HCT116 (cell line): ENCODE data around the gene STARD8. TPM values are rescaled to one million over a fixed set of nuclear protein-coding genes. Genes with fewer than 3 reads are reported as not detected.

Source experiments
- ATAC-seq: fragments of 200-7000 bp; cut with Tn5 transposase; 2 replicates; pipeline ENCODE4 v1.9.1; 2020; ENCODE audit warnings: mild to moderate bottlenecking, moderate library complexity
- BruUV-seq: library from RNA; stranded (reverse); fragments of 400-500 nt; replicated peaks from 2 replicates; lab custom pipeline; 2021; lab: Mats Ljungman, UMichigan
- CTCF ChIA-PET: fragments of 300-600 bp; sonication (Branson Sonifier 250); formaldehyde crosslinking; loops from one replicate; lab custom pipeline; 2021; ENCODE audit warnings: antibody characterized with exemption; lab: Charles Lee
- POLR2A ChIA-PET: fragments of 300-600, 350-600 bp; sonication (Branson Sonifier 250); formaldehyde crosslinking; loops from one replicate; lab custom pipeline; 2021; ENCODE audit warnings: antibody characterized with exemption; lab: Charles Lee
- RAD21 ChIA-PET, 2 experiments: fragments of 300-600 bp; sonication (Branson Sonifier 250); formaldehyde crosslinking; loops; one replicate each; lab custom pipeline; 2023; ENCODE audit warnings: low total read pairs in 2 of 2; ENCODE audit not compliant: uncharacterized antibody in 2 of 2, unreplicated experiment in 2 of 2, low non-redundant PET in 1 of 2; lab: Charles Lee
- DNase-seq: peaks from one replicate; pipeline ENCODE4 v3.0.0-alpha.2; 2010; ENCODE audit warnings: low read depth, low spot score
- H2AFZ ChIP-seq: fragments of 200-600 bp; shearing (Covaris generic), sonication (generic); 2 replicates; pipeline ENCODE4 v1.6.1; 2017; ENCODE audit warnings: low read depth, mixed run types, mixed read lengths, antibody characterized with exemption, low read length; ENCODE audit not compliant: poor library complexity, severe bottlenecking
- H3K27ac ChIP-seq: 2 replicates; pipeline ENCODE4 v1.5.1; 2012; ENCODE audit warnings: low read depth, low read length
- H3K27me3 ChIP-seq: fragments of 200-600 bp; sonication (generic); 2 replicates; pipeline ENCODE4 v1.6.1; 2016; ENCODE audit warnings: mixed run types, low read length, mixed read lengths; ENCODE audit not compliant: insufficient read depth
- H3K36me3 ChIP-seq, 2 experiments: fragments of 200-500 bp in 1 of 2; fragments of 200-600 bp in 1 of 2; sonication (Bioruptor generic) in 1 of 2; sonication (generic) in 1 of 2; 2 replicates each; pipeline versions ENCODE4 v1.5.1 to v1.6.1; 2014 to 2016; ENCODE audit warnings: low read length in 2 of 2, inconsistent platforms in 1 of 2, mixed read lengths in 1 of 2, mixed run types in 1 of 2; ENCODE audit not compliant: insufficient read depth in 2 of 2, control insufficient read depth in 1 of 2
- H3K4me1 ChIP-seq, 2 experiments: fragments of 200-600 bp in 1 of 2; sonication (generic) in 1 of 2; 2 replicates each; pipeline versions ENCODE4 v1.5.1 to v1.6.1; 2012 to 2017; ENCODE audit warnings: low read length in 2 of 2, inconsistent platforms in 1 of 2, mild to moderate bottlenecking in 1 of 2, mixed read lengths in 1 of 2, mixed run types in 1 of 2, moderate library complexity in 1 of 2; ENCODE audit not compliant: insufficient read depth in 2 of 2, control insufficient read depth in 1 of 2
- H3K4me2 ChIP-seq: fragments of 200-600 bp; sonication (generic); 2 replicates; pipeline ENCODE4 v1.6.1; 2017; ENCODE audit warnings: mixed run types, low read length, mixed read lengths
- H3K4me3 ChIP-seq, 2 experiments: fragments of 200-600 bp in 1 of 2; sonication (generic) in 1 of 2; replicated peaks in 1 of 2; 2 replicates each; pipeline ENCODE4 v1.5.1; 2011 to 2016; ENCODE audit warnings: low read length in 2 of 2, control low read depth in 1 of 2, low read depth in 1 of 2, mild to moderate bottlenecking in 1 of 2, mixed read lengths in 1 of 2, mixed run types in 1 of 2
- H3K79me2 ChIP-seq: fragments of 200-600 bp; sonication (generic); 2 replicates; pipeline ENCODE4 v1.6.1; 2017; ENCODE audit warnings: mild to moderate bottlenecking, mixed run types, low read length, moderate library complexity, mixed read lengths; ENCODE audit not compliant: insufficient read depth
- H3K9ac ChIP-seq: fragments of 200-600 bp; sonication (generic); 2 replicates; pipeline ENCODE4 v1.6.1; 2016; ENCODE audit warnings: low read length, mixed read lengths
- H3K9me2 ChIP-seq: fragments of 200-600 bp; sonication (generic), shearing (Covaris generic); 2 replicates; pipeline ENCODE4 v1.6.1; 2017; ENCODE audit warnings: mixed run types, mild to moderate bottlenecking, moderate library complexity; ENCODE audit not compliant: insufficient read depth
- H3K9me3 ChIP-seq, 2 experiments: fragments of 200-500 bp in 1 of 2; fragments of 200-600 bp in 1 of 2; sonication (Bioruptor generic) in 1 of 2; sonication (generic) in 1 of 2; 2 replicates each; pipeline ENCODE4 v1.6.1; 2014 to 2017; ENCODE audit warnings: low read length in 2 of 2, mixed read lengths in 2 of 2, inconsistent platforms in 1 of 2, low read depth in 1 of 2, mild to moderate bottlenecking in 1 of 2, mixed run types in 1 of 2, moderate library complexity in 1 of 2; ENCODE audit not compliant: control insufficient read depth in 1 of 2, insufficient read depth in 1 of 2
- H4K20me1 ChIP-seq: fragments of 200-600 bp; sonication (generic), shearing (Covaris generic); 2 replicates; pipeline ENCODE4 v1.6.1; 2017; ENCODE audit warnings: mixed run types, mild to moderate bottlenecking, moderate library complexity; ENCODE audit not compliant: insufficient read depth
- CEBPB ChIP-seq: IDR thresholded peaks from 2 replicates; pipeline ENCODE4 v1.6.1; 2012; ENCODE audit warnings: low read depth
- EGR1 ChIP-seq: IDR thresholded peaks from 2 replicates; pipeline ENCODE4 v1.6.1; 2012; ENCODE audit warnings: low read depth
- ELF1 ChIP-seq: IDR thresholded peaks from 2 replicates; pipeline ENCODE4 v1.6.1; 2012; ENCODE audit warnings: low read depth, borderline replicate concordance
- EZH2 ChIP-seq: fragments of 200-600 bp; sonication (generic); IDR thresholded peaks from 2 replicates; pipeline ENCODE4 v1.6.1; 2017; ENCODE audit warnings: antibody characterized with exemption, mixed run types
- EZH2phosphoT487 ChIP-seq: fragments of 200-600 bp; IDR thresholded peaks from 2 replicates; pipeline ENCODE4 v1.6.1; 2018; ENCODE audit warnings: antibody characterized with exemption, borderline replicate concordance
- FOSL1 ChIP-seq: IDR thresholded peaks from 2 replicates; pipeline ENCODE4 v1.6.1; 2012; ENCODE audit warnings: low read depth
- JUND ChIP-seq: IDR thresholded peaks from 2 replicates; pipeline ENCODE4 v1.6.1; 2012
- POLR2AphosphoS5 ChIP-seq: IDR thresholded peaks from 2 replicates; pipeline ENCODE4 v1.6.1; 2011; ENCODE audit warnings: mild to moderate bottlenecking, low read depth, low read length, moderate library complexity
- RAD21 ChIP-seq: IDR thresholded peaks from 2 replicates; pipeline ENCODE4 v1.6.1; 2012; ENCODE audit warnings: low read depth, mild to moderate bottlenecking
- REST ChIP-seq: IDR thresholded peaks from 2 replicates; pipeline ENCODE4 v1.6.1; 2012; ENCODE audit warnings: low read depth
- SIN3A ChIP-seq: IDR thresholded peaks from 2 replicates; pipeline ENCODE4 v1.6.1; 2012; ENCODE audit warnings: low read depth
- SP1 ChIP-seq: IDR thresholded peaks from 2 replicates; pipeline ENCODE4 v1.6.1; 2012; ENCODE audit warnings: low read depth
- SRF ChIP-seq: IDR thresholded peaks from 2 replicates; pipeline ENCODE4 v1.6.1; 2012; ENCODE audit warnings: low read depth
- TCF7L2 ChIP-seq: IDR thresholded peaks from 2 replicates; pipeline ENCODE4 v1.7.0; 2011; ENCODE audit warnings: borderline replicate concordance, inconsistent platforms; ENCODE audit not compliant: insufficient read depth, insufficient read length; ENCODE audit errors: extremely low read depth
- YY1 ChIP-seq: IDR thresholded peaks from 2 replicates; pipeline ENCODE4 v1.6.1; 2011; ENCODE audit warnings: low read length, low read depth, moderate library complexity, mild to moderate bottlenecking; ENCODE audit not compliant: insufficient replicate concordance; ENCODE audit errors: extremely low read depth
- ZBTB33 ChIP-seq: IDR thresholded peaks from 2 replicates; pipeline ENCODE4 v1.6.1; 2011; ENCODE audit warnings: mild to moderate bottlenecking, low read length, moderate library complexity; ENCODE audit not compliant: insufficient replicate concordance; ENCODE audit errors: extremely low read depth
- ZFX ChIP-seq: fragments of 450-650 bp; IDR thresholded peaks from 2 replicates; pipeline ENCODE4 v1.6.1; 2017
- ZNF274 ChIP-seq: fragments of 200-500 bp; sonication (Bioruptor generic); IDR thresholded peaks from 2 replicates; pipeline ENCODE4 v1.6.1; 2014; ENCODE audit warnings: mild to moderate bottlenecking, low read depth, low read length, inconsistent platforms
- intact Hi-C: fragments of 100-400 bp; cut with micrococcal nuclease; formaldehyde crosslinking; loops from 2 replicates; pipeline ENCODE4 v1.10.0; 2022
- total RNA-seq: library from RNA; stranded (reverse); gene quantifications from one replicate; pipeline ENCODE4 v1.2.1, GENCODE V29; 2021; ENCODE audit not compliant: unreplicated experiment
- TF ChIP-seq, protein P1 (sequence below): IDR thresholded peaks from 2 replicates; pipeline ENCODE4 v1.6.1; 2012
- TF ChIP-seq, protein P2 (sequence below), 3 experiments: fragments of 200-600 bp in 1 of 3; sonication (generic) in 1 of 3; IDR thresholded peaks in 2 of 3; conservative IDR thresholded peaks in 1 of 3; 2 replicates each; pipeline ENCODE4 v1.5.1; 2012 to 2017; ENCODE audit warnings: low read depth in 2 of 3, low read length in 2 of 3, antibody characterized with exemption in 1 of 3, borderline replicate concordance in 1 of 3, control low read depth in 1 of 3, mild to moderate bottlenecking in 1 of 3, mixed read lengths in 1 of 3, mixed run types in 1 of 3, moderate library complexity in 1 of 3; ENCODE audit not compliant: insufficient read depth in 1 of 3

STARD8 gene
- total RNA-seq, 1 experiment from 2014 or later = 5.4 TPM

- Histone ChIP-seq H3K27me3 (no peaks in the 10 kb centered on the region), H3K27ac (no peak overlapping the region)
These were observed 64.4 kb downstream of the STARD8 start for GRCh38 chrX:68711845-68712244.

More at GRCh38 chrX:68711845-68712244, 64.4 kb downstream of the STARD8 start:
- no peaks in the 10 kb centered on the region for H3K9me3 ChIP-seq
- ChIA-PET POLR2A (no interaction called here), RAD21 (no interaction called here), CTCF (no interaction called here)
- TF ChIP-seq FOSL1 (no peak), RAD21 (no peak), EZH2 (no peak), ZNF274 (no peak), TCF7L2 (no peak), POLR2AphosphoS5 (no peak), YY1 (no peak), ZBTB33 (no peak), JUND (no peak), REST (no peak), ZFX (no peak), SP1 (no peak), SIN3A (no peak), CEBPB (no peak), SRF (no peak), ELF1 (no peak), EGR1 (no peak), EZH2phosphoT487 (no peak)
- TF ChIP-seq, protein P1, sequence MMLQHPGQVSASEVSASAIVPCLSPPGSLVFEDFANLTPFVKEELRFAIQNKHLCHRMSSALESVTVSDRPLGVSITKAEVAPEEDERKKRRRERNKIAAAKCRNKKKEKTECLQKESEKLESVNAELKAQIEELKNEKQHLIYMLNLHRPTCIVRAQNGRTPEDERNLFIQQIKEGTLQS = no peak
- TF ChIP-seq, protein P2, sequence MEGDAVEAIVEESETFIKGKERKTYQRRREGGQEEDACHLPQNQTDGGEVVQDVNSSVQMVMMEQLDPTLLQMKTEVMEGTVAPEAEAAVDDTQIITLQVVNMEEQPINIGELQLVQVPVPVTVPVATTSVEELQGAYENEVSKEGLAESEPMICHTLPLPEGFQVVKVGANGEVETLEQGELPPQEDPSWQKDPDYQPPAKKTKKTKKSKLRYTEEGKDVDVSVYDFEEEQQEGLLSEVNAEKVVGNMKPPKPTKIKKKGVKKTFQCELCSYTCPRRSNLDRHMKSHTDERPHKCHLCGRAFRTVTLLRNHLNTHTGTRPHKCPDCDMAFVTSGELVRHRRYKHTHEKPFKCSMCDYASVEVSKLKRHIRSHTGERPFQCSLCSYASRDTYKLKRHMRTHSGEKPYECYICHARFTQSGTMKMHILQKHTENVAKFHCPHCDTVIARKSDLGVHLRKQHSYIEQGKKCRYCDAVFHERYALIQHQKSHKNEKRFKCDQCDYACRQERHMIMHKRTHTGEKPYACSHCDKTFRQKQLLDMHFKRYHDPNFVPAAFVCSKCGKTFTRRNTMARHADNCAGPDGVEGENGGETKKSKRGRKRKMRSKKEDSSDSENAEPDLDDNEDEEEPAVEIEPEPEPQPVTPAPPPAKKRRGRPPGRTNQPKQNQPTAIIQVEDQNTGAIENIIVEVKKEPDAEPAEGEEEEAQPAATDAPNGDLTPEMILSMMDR (IDR thresholded peaks at IDR 0.05 in 2 of 3, conservative IDR thresholded peaks at IDR 0.05 in 1 of 3; ENCODE audit: borderline replicate concordance in 1 of 3, insufficient read depth in 1 of 3, low read depth in 2 of 3, low read length in 2 of 3) = no peak
- no peak for DNase-seq
- H3K9me2 ChIP-seq = no peaks in the 10 kb centered on the region
- H4K20me1 ChIP-seq = no peaks in the 10 kb centered on the region
- no peak overlapping the region for H2AFZ ChIP-seq
- no peaks in the 10 kb centered on the region for H3K4me1 ChIP-seq
- no peak overlapping the region for H3K4me2 ChIP-seq
- no peaks in the 10 kb centered on the region for H3K79me2 ChIP-seq
- no peak overlapping the region for H3K4me3 ChIP-seq
- ATAC-seq = no peak
- BruUV-seq = no TSS peak
- H3K9ac ChIP-seq = no peak overlapping the region
- no peaks in the 10 kb centered on the region for H3K36me3 ChIP-seq
- intact Hi-C loops = loop anchor here (1.0 kb wide), 2 partner anchors 201 to 515 kb away; no protein-coding TSS in a partner anchor
